ENCODE data around the gene ALK. TPM values are rescaled to one million over a fixed set of nuclear protein-coding genes. Genes with fewer than 3 reads are reported as not detected.
"Not testable (repeated sequence)": the region's sequence is repeated elsewhere in the genome, so short reads cannot be mapped to it uniquely, and the experiment has no call there.

Gene ALK
- total RNA-seq, 3 donors from 2014 or later, result 0.07 to 2.4 (median 0.09) TPM

- no peak overlapping the region for H3K4me3 ChIP-seq
- H3K4me1 ChIP-seq (ENCODE audit: low read depth), result no peaks in the 10 kb centered on the region
- ATAC-seq, result no peak
- no peak for DNase-seq
- intact Hi-C loops (cut with DNase I, micrococcal nuclease), result no loop called here
- H3K36me3 ChIP-seq (ENCODE audit: low read depth), result no peaks in the 10 kb centered on the region
- TF ChIP-seq, protein P1, sequence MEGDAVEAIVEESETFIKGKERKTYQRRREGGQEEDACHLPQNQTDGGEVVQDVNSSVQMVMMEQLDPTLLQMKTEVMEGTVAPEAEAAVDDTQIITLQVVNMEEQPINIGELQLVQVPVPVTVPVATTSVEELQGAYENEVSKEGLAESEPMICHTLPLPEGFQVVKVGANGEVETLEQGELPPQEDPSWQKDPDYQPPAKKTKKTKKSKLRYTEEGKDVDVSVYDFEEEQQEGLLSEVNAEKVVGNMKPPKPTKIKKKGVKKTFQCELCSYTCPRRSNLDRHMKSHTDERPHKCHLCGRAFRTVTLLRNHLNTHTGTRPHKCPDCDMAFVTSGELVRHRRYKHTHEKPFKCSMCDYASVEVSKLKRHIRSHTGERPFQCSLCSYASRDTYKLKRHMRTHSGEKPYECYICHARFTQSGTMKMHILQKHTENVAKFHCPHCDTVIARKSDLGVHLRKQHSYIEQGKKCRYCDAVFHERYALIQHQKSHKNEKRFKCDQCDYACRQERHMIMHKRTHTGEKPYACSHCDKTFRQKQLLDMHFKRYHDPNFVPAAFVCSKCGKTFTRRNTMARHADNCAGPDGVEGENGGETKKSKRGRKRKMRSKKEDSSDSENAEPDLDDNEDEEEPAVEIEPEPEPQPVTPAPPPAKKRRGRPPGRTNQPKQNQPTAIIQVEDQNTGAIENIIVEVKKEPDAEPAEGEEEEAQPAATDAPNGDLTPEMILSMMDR (IDR thresholded peaks at IDR 0.05), result no peak
- H3K9me3 ChIP-seq, result no peaks in the 10 kb centered on the region
Measured at GRCh38 chr2:29753671-29754444, 167.5 kb downstream of the ALK start.

DNA sequence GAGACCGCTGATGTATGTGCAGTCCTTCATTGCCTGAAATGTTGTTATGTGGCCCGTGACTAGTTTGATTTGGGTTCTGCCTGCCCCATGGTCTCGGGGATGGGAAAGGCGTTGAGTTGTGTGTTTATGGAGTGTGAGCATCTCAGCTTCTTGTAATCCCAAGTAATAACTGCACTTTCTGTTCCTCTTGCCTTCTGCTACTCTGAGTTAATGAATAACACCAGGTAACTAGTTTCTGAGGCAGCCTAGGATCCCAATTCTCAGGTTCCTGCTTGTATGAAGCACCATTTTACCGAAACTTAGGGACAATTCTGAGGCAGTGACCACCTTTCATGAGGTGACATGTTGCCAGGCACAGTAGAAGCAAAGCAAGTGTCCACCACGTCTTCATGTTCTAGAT, 170.0 kb downstream of the ALK start:
- no peak overlapping the region for H3K4me3 ChIP-seq
- no peaks in the 10 kb centered on the region for H3K4me1 ChIP-seq (ENCODE audit: low read depth)
- DNase-seq, result no peak
- no peaks in the 10 kb centered on the region for H3K9me3 ChIP-seq
- TF ChIP-seq, protein P1 (IDR thresholded peaks at IDR 0.05), result no peak
- intact Hi-C loops (cut with DNase I, micrococcal nuclease), result no loop called here
- no peaks in the 10 kb centered on the region for H3K36me3 ChIP-seq (ENCODE audit: low read depth)
- no peak for ATAC-seq

- DNase-seq; H3K36me3 ChIP-seq (ENCODE audit: low read depth); H3K4me3 ChIP-seq; H3K9me3 ChIP-seq; intact Hi-C loops (cut with DNase I, micrococcal nuclease); H3K4me1 ChIP-seq (ENCODE audit: low read depth); ATAC-seq: not testable (repeated sequence)
Measured at GRCh38 chr2:29750463-29750862, 170.9 kb downstream of the ALK start.

DNA sequence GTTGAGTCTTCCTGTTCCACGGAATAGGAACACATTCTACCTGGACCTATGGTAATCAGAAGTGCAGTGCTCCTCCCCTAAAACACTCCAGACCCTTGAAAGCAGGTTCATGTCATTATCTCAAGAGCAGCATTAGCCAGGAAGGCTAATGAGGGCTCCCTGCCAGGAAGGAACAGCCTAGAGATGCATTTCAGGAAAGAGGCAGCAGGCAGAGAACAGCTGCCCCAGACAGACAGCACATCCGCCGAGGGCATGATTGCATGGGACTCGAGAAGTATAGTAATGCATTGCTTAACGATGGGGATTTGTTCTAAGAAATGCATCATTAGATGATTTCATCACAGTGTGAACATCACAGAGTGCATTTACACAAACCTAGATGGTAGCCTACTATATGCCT, 171.5 kb downstream of the ALK start:
- TF ChIP-seq, protein P1 (IDR thresholded peaks at IDR 0.05), result no peak
- DNase-seq, result no peak
- no peaks in the 10 kb centered on the region for H3K36me3 ChIP-seq (ENCODE audit: low read depth)
- no peak for ATAC-seq
- no peak overlapping the region for H3K4me3 ChIP-seq
- no peaks in the 10 kb centered on the region for H3K9me3 ChIP-seq
- H3K4me1 ChIP-seq (ENCODE audit: low read depth), result no peaks in the 10 kb centered on the region
- intact Hi-C loops (cut with DNase I, micrococcal nuclease), result no loop called here

DNA sequence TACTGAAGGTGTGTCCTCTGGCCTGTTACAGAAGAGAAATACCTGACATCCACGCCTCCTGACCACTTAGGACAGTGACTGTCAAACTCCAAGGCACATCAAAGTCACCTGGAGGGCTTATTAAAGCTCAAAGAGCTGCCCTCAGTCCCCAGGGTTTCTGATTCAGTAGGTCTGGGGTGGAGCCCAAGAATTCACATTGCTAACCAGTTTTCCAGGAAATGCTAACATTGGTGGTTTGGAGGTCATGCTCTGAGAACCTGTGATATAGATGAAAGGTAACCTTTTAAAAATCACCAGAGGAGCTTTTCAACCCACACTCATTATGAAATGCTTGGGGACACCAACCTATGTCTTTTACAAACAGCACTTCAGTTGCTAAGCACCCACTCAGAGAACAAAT, 172.3 kb downstream of the ALK start:
- no peak for ATAC-seq
- Histone ChIP-seq H3K9me3 (no peaks in the 10 kb centered on the region), H3K36me3 (ENCODE audit: low read depth) (no peaks in the 10 kb centered on the region), H3K4me1 (ENCODE audit: low read depth) (no peaks in the 10 kb centered on the region), H3K4me3 (no peak overlapping the region)
- TF ChIP-seq, protein P1 (IDR thresholded peaks at IDR 0.05), result no peak
- no peak for DNase-seq
- intact Hi-C loops (cut with DNase I, micrococcal nuclease), result no loop called here

GRCh38 chr2:29747786-29748470, 173.5 kb downstream of the ALK start:
- Histone ChIP-seq H3K4me3 (no peak overlapping the region), H3K9me3 (no peaks in the 10 kb centered on the region), H3K4me1 (ENCODE audit: low read depth) (no peaks in the 10 kb centered on the region), H3K36me3 (ENCODE audit: low read depth) (no peaks in the 10 kb centered on the region)
- ATAC-seq (no peak), DNase-seq (no peak)
- TF ChIP-seq, protein P1 (IDR thresholded peaks at IDR 0.05), result no peak
- intact Hi-C loops (cut with DNase I, micrococcal nuclease), result no loop called here

Measured in mucosa of descending colon (tissue), 3 donors.